ENCODE measurements around the gene MCOLN2.
"Not testable (repeated sequence)": the region's sequence is repeated elsewhere in the genome, so short reads cannot be mapped to it uniquely, and the experiment has no call there.

DNA sequence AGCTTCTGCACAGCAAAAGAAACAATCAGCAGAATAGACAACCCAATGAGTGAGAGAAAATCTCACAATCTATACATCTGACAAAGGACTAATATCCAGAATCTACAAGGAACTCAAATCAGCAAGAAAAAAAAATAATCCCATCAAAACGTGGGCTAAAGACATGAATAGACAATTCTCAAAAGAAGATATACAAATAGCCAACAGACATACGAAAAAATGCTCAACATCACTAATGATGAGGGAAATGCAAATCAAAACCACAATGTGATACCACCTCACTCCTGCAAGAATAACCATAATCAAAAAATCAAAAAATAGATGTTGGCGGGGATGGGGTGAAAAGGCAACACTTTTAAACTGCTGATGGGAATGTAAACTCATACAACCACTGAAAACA lies 10.4 kb downstream of the MCOLN2 start:
- not testable (repeated sequence) for TF ChIP-seq RXRA (IDR thresholded peaks at IDR 0.05); TAF1 (conservative IDR thresholded peaks at IDR 0.05); SP1 (IDR thresholded peaks at IDR 0.05); FOXA1 (IDR thresholded peaks at IDR 0.05); EGR1 (IDR thresholded peaks at IDR 0.05; ENCODE audit: low read depth in 2 of 2)
- TF ChIP-seq, protein P1, sequence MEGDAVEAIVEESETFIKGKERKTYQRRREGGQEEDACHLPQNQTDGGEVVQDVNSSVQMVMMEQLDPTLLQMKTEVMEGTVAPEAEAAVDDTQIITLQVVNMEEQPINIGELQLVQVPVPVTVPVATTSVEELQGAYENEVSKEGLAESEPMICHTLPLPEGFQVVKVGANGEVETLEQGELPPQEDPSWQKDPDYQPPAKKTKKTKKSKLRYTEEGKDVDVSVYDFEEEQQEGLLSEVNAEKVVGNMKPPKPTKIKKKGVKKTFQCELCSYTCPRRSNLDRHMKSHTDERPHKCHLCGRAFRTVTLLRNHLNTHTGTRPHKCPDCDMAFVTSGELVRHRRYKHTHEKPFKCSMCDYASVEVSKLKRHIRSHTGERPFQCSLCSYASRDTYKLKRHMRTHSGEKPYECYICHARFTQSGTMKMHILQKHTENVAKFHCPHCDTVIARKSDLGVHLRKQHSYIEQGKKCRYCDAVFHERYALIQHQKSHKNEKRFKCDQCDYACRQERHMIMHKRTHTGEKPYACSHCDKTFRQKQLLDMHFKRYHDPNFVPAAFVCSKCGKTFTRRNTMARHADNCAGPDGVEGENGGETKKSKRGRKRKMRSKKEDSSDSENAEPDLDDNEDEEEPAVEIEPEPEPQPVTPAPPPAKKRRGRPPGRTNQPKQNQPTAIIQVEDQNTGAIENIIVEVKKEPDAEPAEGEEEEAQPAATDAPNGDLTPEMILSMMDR (IDR thresholded peaks at IDR 0.05; ENCODE audit: low read depth, low read length, missing input control), result not testable (repeated sequence)
- TF ChIP-seq, protein P2, sequence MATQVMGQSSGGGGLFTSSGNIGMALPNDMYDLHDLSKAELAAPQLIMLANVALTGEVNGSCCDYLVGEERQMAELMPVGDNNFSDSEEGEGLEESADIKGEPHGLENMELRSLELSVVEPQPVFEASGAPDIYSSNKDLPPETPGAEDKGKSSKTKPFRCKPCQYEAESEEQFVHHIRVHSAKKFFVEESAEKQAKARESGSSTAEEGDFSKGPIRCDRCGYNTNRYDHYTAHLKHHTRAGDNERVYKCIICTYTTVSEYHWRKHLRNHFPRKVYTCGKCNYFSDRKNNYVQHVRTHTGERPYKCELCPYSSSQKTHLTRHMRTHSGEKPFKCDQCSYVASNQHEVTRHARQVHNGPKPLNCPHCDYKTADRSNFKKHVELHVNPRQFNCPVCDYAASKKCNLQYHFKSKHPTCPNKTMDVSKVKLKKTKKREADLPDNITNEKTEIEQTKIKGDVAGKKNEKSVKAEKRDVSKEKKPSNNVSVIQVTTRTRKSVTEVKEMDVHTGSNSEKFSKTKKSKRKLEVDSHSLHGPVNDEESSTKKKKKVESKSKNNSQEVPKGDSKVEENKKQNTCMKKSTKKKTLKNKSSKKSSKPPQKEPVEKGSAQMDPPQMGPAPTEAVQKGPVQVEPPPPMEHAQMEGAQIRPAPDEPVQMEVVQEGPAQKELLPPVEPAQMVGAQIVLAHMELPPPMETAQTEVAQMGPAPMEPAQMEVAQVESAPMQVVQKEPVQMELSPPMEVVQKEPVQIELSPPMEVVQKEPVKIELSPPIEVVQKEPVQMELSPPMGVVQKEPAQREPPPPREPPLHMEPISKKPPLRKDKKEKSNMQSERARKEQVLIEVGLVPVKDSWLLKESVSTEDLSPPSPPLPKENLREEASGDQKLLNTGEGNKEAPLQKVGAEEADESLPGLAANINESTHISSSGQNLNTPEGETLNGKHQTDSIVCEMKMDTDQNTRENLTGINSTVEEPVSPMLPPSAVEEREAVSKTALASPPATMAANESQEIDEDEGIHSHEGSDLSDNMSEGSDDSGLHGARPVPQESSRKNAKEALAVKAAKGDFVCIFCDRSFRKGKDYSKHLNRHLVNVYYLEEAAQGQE (IDR thresholded peaks at IDR 0.05), result not testable (repeated sequence)
- TF ChIP-seq, protein P3, sequence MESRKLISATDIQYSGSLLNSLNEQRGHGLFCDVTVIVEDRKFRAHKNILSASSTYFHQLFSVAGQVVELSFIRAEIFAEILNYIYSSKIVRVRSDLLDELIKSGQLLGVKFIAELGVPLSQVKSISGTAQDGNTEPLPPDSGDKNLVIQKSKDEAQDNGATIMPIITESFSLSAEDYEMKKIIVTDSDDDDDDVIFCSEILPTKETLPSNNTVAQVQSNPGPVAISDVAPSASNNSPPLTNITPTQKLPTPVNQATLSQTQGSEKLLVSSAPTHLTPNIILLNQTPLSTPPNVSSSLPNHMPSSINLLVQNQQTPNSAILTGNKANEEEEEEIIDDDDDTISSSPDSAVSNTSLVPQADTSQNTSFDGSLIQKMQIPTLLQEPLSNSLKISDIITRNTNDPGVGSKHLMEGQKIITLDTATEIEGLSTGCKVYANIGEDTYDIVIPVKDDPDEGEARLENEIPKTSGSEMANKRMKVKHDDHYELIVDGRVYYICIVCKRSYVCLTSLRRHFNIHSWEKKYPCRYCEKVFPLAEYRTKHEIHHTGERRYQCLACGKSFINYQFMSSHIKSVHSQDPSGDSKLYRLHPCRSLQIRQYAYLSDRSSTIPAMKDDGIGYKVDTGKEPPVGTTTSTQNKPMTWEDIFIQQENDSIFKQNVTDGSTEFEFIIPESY (IDR thresholded peaks at IDR 0.05), result not testable (repeated sequence)
